Neuronal stem cell (in vitro differentiated cells): ENCODE data around the gene PFKFB4.

ENCODE experiments used
- DNase-seq: peaks from one replicate; pipeline ENCODE4 v3.0.0-alpha.2; 2013; ENCODE audit warnings: low spot score
- H2AFZ ChIP-seq: one replicate; pipeline ENCODE4 v1.6.1; 2013; ENCODE audit warnings: mild to moderate bottlenecking, low read length, inconsistent platforms
- H2AK5ac ChIP-seq: 2 replicates; pipeline ENCODE4 v1.6.1; 2013; ENCODE audit warnings: low read depth, mild to moderate bottlenecking, inconsistent platforms, low read length, moderate library complexity, mixed read lengths
- H2BK120ac ChIP-seq: 2 replicates; pipeline ENCODE4 v1.6.1; 2013; ENCODE audit warnings: low read depth, mild to moderate bottlenecking, inconsistent platforms, low read length, moderate library complexity, mixed read lengths
- H2BK12ac ChIP-seq: one replicate; pipeline ENCODE4 v1.6.1; 2013; ENCODE audit warnings: low read length, inconsistent platforms
- H2BK15ac ChIP-seq: 2 replicates; pipeline ENCODE4 v1.6.1; 2013; ENCODE audit warnings: mild to moderate bottlenecking, low read length, inconsistent platforms, mixed read lengths
- H2BK5ac ChIP-seq: one replicate; pipeline ENCODE4 v1.6.1; 2013; ENCODE audit warnings: inconsistent platforms, mild to moderate bottlenecking, low read length, moderate library complexity
- H3K14ac ChIP-seq: one replicate; pipeline ENCODE4 v1.6.1; 2013; ENCODE audit warnings: low read length, inconsistent platforms
- H3K18ac ChIP-seq: 2 replicates; pipeline ENCODE4 v1.6.1; 2013; ENCODE audit warnings: low read length, inconsistent platforms
- H3K23ac ChIP-seq: 2 replicates; pipeline ENCODE4 v1.6.1; 2013; ENCODE audit warnings: low read depth, mild to moderate bottlenecking, mixed read lengths, low read length, inconsistent platforms; ENCODE audit not compliant: poor library complexity
- H3K27ac ChIP-seq: replicated peaks from 3 replicates; pipeline ENCODE4 v1.5.1; 2013; ENCODE audit warnings: low read length, inconsistent platforms
- H3K27me3 ChIP-seq, 3 experiments: 2 replicates each; pipeline ENCODE4 v1.6.1; 2013; ENCODE audit warnings: low read length in 3 of 3, mild to moderate bottlenecking in 2 of 3, inconsistent platforms in 1 of 3, low read depth in 1 of 3, mixed read lengths in 1 of 3, moderate library complexity in 1 of 3; ENCODE audit not compliant: control insufficient read depth in 3 of 3, insufficient read depth in 3 of 3
- H3K36me3 ChIP-seq, 2 donors: replicated peaks in 1 of 2; 2 replicates each; pipeline ENCODE4 v1.6.1; 2013; ENCODE audit warnings: low read length in 2 of 2; ENCODE audit not compliant: control insufficient read depth in 2 of 2, insufficient read depth in 2 of 2
- H3K4ac ChIP-seq: 2 replicates; pipeline ENCODE4 v1.6.1; 2013; ENCODE audit warnings: inconsistent platforms, mild to moderate bottlenecking, low read length, moderate library complexity
- H3K4me1 ChIP-seq, 2 donors: 1 replicate in 1 of 2; 2 replicates in 1 of 2; pipeline ENCODE4 v1.6.1; 2013; ENCODE audit warnings: low read length in 2 of 2, low read depth in 1 of 2; ENCODE audit not compliant: control insufficient read depth in 2 of 2, insufficient read depth in 1 of 2
- H3K4me2 ChIP-seq: one replicate; pipeline ENCODE4 v1.6.1; 2013; ENCODE audit warnings: mild to moderate bottlenecking, low read length, inconsistent platforms; ENCODE audit not compliant: insufficient read depth, poor library complexity, severe bottlenecking
- H3K4me3 ChIP-seq, 2 donors: 2 replicates each; pipeline ENCODE4 v1.5.1; 2013; ENCODE audit warnings: low read length in 2 of 2, mild to moderate bottlenecking in 2 of 2, inconsistent platforms in 1 of 2, moderate library complexity in 1 of 2
- H3K79me1 ChIP-seq: one replicate; pipeline ENCODE4 v1.6.1; 2013; ENCODE audit warnings: low read depth, mild to moderate bottlenecking, inconsistent platforms, low read length, moderate library complexity
- H3K9ac ChIP-seq: one replicate; pipeline ENCODE4 v1.6.1; 2013; ENCODE audit warnings: mild to moderate bottlenecking, low read depth, low read length, inconsistent platforms; ENCODE audit not compliant: poor library complexity
- H3K9me3 ChIP-seq, 2 donors: replicated peaks in 1 of 2; 2 replicates each; pipeline versions ENCODE3 to v1.6.1; 2013; ENCODE audit warnings: low read length in 2 of 2, mild to moderate bottlenecking in 2 of 2, inconsistent platforms in 1 of 2, low read depth in 1 of 2, mixed read lengths in 1 of 2, moderate library complexity in 1 of 2; ENCODE audit not compliant: control insufficient read depth in 2 of 2, insufficient read depth in 1 of 2
- H4K8ac ChIP-seq: one replicate; pipeline ENCODE4 v1.6.1; 2013; ENCODE audit warnings: low read depth, mild to moderate bottlenecking, inconsistent platforms, low read length, moderate library complexity
- H4K91ac ChIP-seq: one replicate; pipeline ENCODE4 v1.6.1; 2013; ENCODE audit warnings: low read length, low read depth, mild to moderate bottlenecking, inconsistent platforms; ENCODE audit not compliant: poor library complexity
- WGBS, 2 donors: extraction: QIAGEN DNeasy Blood & Tissue Kit; methylation state at CpG; one replicate each; pipeline ENCODE4 v1.1.7; 2013; ENCODE audit warnings: missing lambda C conversion rate in 2 of 2, mixed read lengths in 1 of 2; ENCODE audit not compliant: insufficient read length in 2 of 2, insufficient replicate concordance in 1 of 2; ENCODE audit errors: extremely low coverage in 2 of 2; 5-methylcytosine and 5-hydroxymethylcytosine counted together

Gene PFKFB4

DNA sequence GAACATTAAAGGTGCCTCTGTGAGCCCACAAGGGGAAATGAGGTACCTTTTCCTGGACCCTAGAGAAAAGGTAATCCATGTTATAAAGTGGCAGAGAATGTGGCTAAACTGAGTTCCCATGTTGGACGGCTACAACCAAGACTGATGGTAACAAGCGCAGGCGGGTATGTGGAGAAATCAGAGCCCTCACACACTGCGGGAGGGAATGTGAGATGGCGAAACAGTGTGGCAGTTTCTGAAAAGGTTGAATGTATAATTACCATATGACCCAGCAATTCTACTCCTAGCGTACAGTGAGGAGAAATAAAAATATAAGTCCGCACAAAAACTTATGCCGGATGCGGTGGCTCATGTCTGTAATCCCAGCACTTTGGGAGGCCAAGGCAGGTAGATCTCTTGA, 28.6 kb downstream of the PFKFB4 start:
- Histone ChIP-seq H2AK5ac (no peak overlapping the region), H3K18ac (no peak overlapping the region), H3K4ac (no peak overlapping the region), H3K27ac (no peak overlapping the region), H3K4me1 (no peaks in the 10 kb centered on the region), H4K91ac (no peak overlapping the region), H3K9ac (no peak overlapping the region), H2BK5ac (no peak overlapping the region), H3K14ac (no peak overlapping the region), H2BK120ac (no peak overlapping the region), H3K9me3 (no peaks in the 10 kb centered on the region), H3K23ac (no peak overlapping the region), H4K8ac (no peak overlapping the region), H3K27me3 (no peaks in the 10 kb centered on the region), H2BK15ac (no peak overlapping the region), H3K79me1 (no peaks in the 10 kb centered on the region), H3K4me3 (no peak overlapping the region), H2BK12ac (no peak overlapping the region), H3K36me3 (peaks cover 18 to 46% of the 10 kb centered on the region in 2 donors), H2AFZ (no peak overlapping the region), H3K4me2 (no peak overlapping the region)
- DNase-seq = no peak
- no CpG with 5 or more reads among the region's 9 CpGs for WGBS, 2 donors

GRCh38 chr3:48524970-48525369, 31.6 kb downstream of the PFKFB4 start:
- Histone ChIP-seq H3K4ac (no peak overlapping the region), H3K36me3 (peaks cover 18 to 36% of the 10 kb centered on the region in 2 donors), H3K4me1 (no peaks in the 10 kb centered on the region), H2AK5ac (peak overlapping the region; percentile 56), H3K79me1 (no peaks in the 10 kb centered on the region), H2BK15ac (no peak overlapping the region), H3K14ac (no peak overlapping the region), H3K18ac (no peak overlapping the region), H3K27me3 (no peaks in the 10 kb centered on the region), H2AFZ (no peak overlapping the region), H4K8ac (no peak overlapping the region), H3K4me2 (no peak overlapping the region), H2BK5ac (no peak overlapping the region), H3K27ac (no peak overlapping the region), H3K4me3 (no peak overlapping the region), H3K9me3 (no peaks in the 10 kb centered on the region), H3K23ac (no peak overlapping the region), H2BK12ac (no peak overlapping the region), H4K91ac (no peak overlapping the region), H3K9ac (no peak overlapping the region), H2BK120ac (no peak overlapping the region)
- no peak for DNase-seq
- no CpG with 5 or more reads among the region's 9 CpGs for WGBS, 2 donors

GRCh38 chr3:48521635-48522034, 35.0 kb downstream of the PFKFB4 start:
- WGBS, 2 donors = no CpG with 5 or more reads among the region's 6 CpGs
- no peak for DNase-seq

GRCh38 chr3:48519277-48519643, 37.3 kb downstream of the PFKFB4 start:
- no CpG with 5 or more reads among the region's 9 CpGs for WGBS, 2 donors

More at GRCh38 chr3:48521635-48522034, 35.0 kb downstream of the PFKFB4 start:
- Histone ChIP-seq H3K27me3 (no peaks in the 10 kb centered on the region), H4K8ac (no peak overlapping the region), H2AK5ac (no peak overlapping the region), H3K14ac (no peak overlapping the region), H3K9me3 (no peaks in the 10 kb centered on the region), H2BK120ac (no peak overlapping the region), H3K4ac (no peak overlapping the region), H3K18ac (no peak overlapping the region), H3K27ac (no peak overlapping the region), H3K4me3 (no peak overlapping the region), H3K79me1 (no peaks in the 10 kb centered on the region), H2AFZ (no peak overlapping the region), H3K4me2 (no peak overlapping the region), H3K36me3 (peaks cover 12 to 31% of the 10 kb centered on the region in 2 donors), H3K9ac (no peak overlapping the region), H3K23ac (peak overlapping the region; percentile 14), H3K4me1 (no peaks in the 10 kb centered on the region), H2BK12ac (no peak overlapping the region), H2BK15ac (no peak overlapping the region), H4K91ac (no peak overlapping the region), H2BK5ac (no peak overlapping the region)

More at GRCh38 chr3:48519277-48519643, 37.3 kb downstream of the PFKFB4 start:
- Histone ChIP-seq H2AK5ac (no peak overlapping the region), H4K91ac (no peak overlapping the region), H2BK120ac (no peak overlapping the region), H3K23ac (no peak overlapping the region), H3K18ac (no peak overlapping the region), H3K27me3 (no peaks in the 10 kb centered on the region), H3K4ac (no peak overlapping the region), H2AFZ (no peak overlapping the region), H2BK5ac (no peak overlapping the region), H3K9ac (no peak overlapping the region), H3K79me1 (no peaks in the 10 kb centered on the region), H2BK15ac (no peak overlapping the region), H4K8ac (no peak overlapping the region), H3K4me3 (no peak overlapping the region), H3K4me2 (no peak overlapping the region), H3K27ac (no peak overlapping the region), H3K4me1 (no peaks in the 10 kb centered on the region), H3K9me3 (no peaks in the 10 kb centered on the region), H3K14ac (no peak overlapping the region), H2BK12ac (no peak overlapping the region), H3K36me3 (peaks cover 7 to 23% of the 10 kb centered on the region in 2 donors)
- no peak for DNase-seq
